HG02970 (cell line): ENCODE data around the gene NTM.

Source experiments
- ATAC-seq: cut with Tn5 transposase; IDR thresholded peaks from one replicate; pipeline ENCODE4 v1.9.1; 2021; ENCODE audit warnings: mild to moderate bottlenecking, moderate library complexity, moderate number of reproducible peaks; ENCODE audit not compliant: unreplicated experiment, low FRiP score

NTM gene

GRCh38 chr11:132137289-132137980 is 767.0 kb downstream of the NTM start:
- no peak for ATAC-seq

GRCh38 chr11:132137981-132138313 is 767.5 kb downstream of the NTM start:
- ATAC-seq, result no peak

DNA sequence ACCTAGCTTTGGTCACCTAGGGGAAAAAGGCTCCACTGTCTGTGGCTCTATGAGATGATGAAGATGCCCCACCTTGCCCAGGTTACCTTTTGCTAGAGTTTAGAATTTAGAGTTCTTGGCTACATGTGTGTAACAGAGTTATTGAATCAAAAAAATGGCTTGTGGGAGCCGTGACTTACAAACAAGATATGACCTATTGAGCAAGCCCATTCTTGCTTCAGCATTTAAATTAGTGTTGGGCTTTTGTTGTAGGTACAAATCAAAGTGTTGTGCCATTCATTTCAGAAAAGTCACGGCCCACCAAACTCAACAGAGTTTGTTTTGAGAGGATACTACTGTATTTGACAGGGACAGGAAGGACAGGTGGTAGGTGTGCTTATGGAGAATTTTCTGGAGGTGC is 768.8 kb downstream of the NTM start:
- ATAC-seq, result no peak

DNA sequence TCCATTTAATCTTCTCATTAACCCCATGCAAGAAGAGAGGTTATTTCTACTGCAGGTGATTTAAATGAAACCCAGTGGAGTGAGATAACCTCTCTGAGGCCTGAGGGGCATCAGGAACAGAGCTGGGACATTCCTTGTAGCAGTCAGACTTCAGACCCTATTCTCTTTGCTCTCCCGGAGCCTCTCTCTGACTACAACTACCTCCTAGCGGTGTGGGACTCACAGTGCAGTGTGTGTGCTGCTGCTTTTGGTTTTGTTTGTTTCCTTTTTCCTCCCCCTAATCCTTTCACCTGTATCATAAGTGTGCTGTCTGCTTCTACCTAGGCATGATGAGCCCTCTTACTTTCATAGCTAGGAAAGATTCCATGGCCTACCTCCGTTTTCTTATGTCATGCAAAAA is 769.6 kb downstream of the NTM start:
- no peak for ATAC-seq

- ATAC-seq, result no peak
Observed at GRCh38 chr11:132142121-132142520, 771.7 kb downstream of the NTM start.

DNA sequence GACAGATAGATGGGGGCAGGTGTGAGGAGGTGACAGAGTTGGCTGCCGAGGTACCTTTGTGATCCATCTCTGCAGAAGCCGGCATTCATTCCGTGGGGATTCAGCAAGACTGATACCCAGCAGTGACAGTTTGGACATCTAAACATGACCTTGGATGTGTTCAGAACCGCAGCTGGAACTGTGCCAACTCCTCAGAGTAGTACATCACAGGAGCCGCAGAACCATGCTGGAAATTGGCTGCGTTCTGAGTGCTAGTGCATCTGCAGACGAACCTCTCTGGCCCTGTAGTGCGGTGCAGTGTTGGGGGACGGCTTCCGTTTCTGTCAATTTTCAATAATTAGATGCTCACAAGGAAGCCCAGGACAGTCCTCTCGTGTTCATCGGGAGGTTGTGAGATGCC is 772.1 kb downstream of the NTM start:
- no peak for ATAC-seq

GRCh38 chr11:132147464-132147863 is 777.0 kb downstream of the NTM start:
- ATAC-seq, result no peak

DNA sequence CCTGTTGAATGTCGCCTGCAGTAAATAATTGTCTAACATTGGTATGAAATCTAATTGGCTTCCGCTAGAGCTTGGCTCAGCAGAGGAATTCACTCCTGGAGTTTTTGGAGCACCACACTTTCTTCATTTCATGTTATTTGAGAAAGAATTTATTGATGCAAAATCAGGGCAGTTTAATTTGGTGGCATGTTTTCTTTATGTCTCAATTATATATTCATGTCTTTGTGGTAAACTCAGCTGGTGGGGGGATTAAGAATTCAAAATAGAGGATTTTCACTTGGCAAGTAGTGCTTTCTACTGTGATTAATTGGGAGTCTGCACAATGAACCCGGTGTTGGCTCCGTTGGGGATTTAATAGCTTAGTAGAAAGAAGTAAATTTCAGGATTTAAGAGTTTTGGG is 784.4 kb downstream of the NTM start:
- ATAC-seq, result no peak

DNA sequence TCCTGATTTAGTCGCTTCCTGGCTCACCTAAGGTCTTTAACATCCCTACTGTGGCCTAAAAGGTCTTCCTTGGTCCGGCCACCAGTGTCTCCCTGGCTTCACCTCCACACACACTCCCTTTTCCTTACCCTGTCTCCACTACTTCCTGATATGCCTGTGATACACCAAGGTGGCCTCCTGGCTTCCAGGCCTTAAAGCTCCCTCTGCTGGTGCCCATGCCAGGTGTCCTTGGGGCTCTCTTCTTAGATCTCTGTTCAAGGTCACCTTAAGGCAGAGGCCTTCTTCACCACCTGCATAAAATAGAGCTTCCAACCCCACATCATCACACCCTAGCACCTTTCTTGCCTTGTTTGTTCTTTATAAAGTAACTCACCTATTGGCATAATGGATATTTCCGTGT is 787.7 kb downstream of the NTM start:
- ATAC-seq, result no peak

DNA sequence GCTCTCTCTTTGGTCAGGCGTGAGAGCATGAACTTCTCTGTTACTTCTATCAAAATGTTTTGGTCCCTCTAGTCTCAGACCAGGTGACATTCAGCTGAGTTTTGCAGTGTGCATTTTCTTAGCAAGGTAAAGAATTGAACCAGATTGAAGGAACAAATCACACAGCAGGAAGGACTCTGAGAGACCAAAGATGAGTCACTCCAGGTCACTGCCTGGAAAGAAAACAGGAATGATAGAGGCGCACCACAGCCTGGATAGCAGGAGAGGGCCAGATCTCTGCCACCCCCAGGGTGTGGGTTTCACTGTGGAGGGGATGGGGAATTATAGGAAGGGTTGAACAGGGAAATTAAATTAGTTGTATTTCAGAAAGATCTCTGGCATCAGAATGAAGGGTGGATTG is 788.3 kb downstream of the NTM start:
- ATAC-seq, result no peak

DNA sequence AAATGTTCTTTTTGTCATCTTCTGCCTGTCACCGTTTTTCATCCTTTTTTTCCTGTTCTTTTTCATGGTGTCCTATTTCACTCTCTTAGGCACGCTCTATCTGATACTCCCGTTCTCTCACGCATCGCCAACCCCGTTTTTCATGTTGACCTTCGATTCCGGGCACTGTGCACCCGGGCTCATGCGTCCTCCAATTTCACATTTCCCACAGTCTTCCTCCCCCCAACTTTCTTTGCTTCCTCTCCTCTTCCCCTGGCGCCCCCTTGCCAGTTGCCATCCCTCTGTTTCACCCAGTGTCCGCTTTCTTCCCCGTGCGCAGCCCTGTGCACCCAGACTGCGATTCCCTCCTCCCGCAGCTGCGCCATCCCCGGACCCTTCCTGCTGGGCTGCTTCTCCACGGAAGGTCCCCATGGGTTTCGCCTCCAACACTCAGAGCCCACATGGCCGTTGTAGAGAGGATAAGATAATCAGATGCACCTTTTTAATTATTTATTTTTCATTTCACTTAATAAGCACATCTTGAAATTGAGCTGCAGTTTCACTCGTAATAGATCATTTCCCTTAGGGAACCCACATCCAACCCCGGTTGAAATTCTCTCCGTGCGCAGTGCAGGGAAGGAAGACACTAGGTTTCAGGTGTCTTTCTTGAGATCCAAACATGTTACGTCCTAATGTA is 791.1 kb downstream of the NTM start:
- ATAC-seq, result no peak

DNA sequence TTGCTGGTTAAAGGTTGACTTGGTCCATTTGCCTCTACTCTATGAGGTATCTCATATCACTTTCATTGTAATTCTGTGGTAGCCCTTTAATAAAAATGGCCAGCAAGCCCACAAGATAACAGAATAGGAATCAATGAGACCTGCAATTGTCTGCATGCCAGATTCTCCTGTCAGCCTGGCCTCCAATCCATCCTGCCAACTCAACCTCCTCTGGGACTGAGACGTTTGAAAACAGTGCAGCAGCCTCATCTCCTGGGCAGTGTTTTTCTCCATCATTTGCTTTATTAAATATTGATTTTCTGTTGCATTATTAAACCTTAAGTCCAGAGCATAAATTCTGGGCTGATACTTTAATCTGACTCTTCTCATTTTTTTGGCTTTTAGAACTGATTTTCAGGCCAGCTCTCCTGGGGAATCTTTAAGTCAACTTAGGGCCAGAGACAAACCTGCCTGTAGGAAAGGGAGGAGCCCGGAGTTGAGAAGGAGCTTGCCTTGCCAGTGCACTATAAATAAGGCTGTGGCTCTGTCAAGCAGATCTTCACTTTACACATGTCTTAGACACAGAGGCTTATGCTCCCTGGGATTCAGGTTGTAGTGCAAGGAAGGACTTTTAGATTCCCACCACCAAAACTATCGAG is 798.0 kb downstream of the NTM start:
- ATAC-seq, result no peak

DNA sequence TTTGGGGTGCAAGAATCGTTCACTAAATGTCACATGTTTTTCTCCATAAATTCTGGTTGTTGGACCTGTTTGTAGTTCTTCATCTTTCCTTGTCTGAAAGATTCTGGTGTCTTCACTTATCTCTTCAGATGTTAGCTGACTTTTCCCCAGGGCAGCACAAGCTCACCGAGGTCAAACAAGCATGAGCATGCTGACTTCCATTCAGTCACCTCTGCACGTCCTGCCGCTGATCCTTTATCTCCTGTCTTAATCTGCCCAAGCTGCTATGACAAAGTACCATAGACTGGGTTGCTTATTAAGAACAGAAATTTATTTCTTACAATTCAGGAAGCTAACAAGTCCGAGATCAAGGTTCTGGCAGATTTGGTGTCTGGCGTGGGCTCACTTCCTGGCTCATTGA is 800.6 kb downstream of the NTM start:
- no peak for ATAC-seq

DNA sequence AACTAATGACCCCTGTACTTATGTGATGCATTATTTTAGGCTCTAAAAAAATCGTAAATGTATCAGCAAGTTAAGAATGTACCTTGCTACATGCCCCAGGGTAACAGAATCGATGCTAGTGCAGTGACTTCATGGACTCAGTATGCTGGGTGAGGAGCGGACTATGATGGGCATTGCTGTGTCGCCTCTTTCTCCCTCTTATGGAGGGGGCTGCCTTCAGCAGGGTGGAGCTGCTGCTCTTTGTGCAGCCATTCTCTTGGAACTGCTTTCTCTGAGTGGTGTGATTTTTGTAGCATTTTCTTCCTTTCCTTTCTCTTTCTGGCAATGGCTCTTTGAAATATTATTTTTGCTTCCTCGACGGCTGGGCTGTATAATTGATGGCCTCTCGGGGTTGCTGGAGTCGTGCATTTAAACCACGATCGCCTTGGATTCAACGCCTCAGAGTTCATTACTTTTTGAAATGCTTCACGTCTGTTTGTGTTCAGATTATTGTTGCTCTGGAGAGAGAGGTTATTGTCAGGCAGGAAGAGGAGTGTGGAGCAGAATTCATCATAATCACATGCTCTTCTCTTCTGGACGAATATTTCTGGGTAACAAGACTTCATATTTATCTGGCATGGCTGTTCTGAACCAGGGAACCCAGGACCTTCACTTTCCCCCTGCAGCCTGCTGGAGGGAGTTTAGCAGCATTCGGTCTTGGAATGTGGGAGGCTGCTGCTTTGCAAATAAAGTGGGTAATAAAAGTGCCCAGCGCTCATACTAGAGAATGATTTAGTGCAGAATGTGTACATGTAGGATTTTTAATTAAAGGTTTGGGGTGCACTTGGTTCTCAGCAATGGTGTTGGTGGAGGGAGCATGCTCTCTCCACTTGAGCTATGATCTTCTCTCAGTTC is 804.2 kb downstream of the NTM start:
- ATAC-seq, result no peak

- ATAC-seq, result no peak
Observed at GRCh38 chr11:132177106-132177505, 806.7 kb downstream of the NTM start.

- no peak for ATAC-seq
Observed at GRCh38 chr11:132184079-132184478, 813.7 kb downstream of the NTM start.

- no peak for ATAC-seq
Observed at GRCh38 chr11:132185726-132186592, 815.5 kb downstream of the NTM start.

DNA sequence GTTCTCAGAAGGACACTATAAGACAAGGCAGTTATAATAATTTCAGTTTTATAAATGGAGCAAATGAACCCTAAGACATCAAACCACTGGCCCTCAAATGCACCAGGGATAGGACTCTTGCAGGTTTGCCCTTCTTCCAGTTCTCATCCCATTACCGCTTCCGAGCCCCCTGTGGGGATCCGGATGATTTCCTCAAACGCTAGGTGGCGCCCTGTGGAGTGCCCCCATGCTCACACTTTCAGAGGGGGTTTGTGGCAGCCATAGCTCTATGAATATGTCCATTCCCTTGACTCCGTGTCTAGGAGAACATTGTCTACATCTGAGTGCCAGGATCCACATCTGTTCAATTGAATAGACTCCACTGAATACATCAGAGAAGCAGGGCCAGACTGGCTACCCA is 816.3 kb downstream of the NTM start:
- ATAC-seq, result no peak

DNA sequence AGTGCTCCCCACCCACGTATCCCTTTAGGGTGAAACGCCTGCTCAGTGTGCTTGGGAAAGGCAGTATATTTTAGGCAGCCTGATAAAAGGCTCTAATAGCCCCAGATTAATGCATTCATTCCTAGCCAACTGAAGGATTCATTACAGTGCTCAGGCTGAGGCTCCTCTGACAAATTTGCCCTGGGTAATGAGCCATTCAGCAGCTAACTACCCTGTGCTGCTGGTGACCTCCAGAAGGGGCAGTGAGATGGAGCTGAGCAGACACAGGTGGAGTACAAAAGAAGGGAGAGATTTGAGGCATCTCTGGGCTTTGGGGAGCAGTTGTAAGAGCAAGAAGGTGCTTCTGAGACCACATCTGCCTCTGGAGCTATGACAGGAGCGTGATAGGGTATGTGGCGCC is 817.0 kb downstream of the NTM start:
- no peak for ATAC-seq

- no peak for ATAC-seq
Observed at GRCh38 chr11:132187814-132188213, 817.4 kb downstream of the NTM start.
